ENCODE data around the gene NBPF14. TPM values are rescaled to one million over a fixed set of nuclear protein-coding genes. Genes with fewer than 3 reads are reported as not detected.
"Not testable (repeated sequence)": the region's sequence is repeated elsewhere in the genome, so short reads cannot be mapped to it uniquely, and the experiment has no call there.

Gene NBPF14
- total and polyA plus RNA-seq, 2 of the 8 experiments (the other 6 are each of a cell fraction or from before 2014, with no cell fraction given), result 6.0 to 8.8 TPM

DNA sequence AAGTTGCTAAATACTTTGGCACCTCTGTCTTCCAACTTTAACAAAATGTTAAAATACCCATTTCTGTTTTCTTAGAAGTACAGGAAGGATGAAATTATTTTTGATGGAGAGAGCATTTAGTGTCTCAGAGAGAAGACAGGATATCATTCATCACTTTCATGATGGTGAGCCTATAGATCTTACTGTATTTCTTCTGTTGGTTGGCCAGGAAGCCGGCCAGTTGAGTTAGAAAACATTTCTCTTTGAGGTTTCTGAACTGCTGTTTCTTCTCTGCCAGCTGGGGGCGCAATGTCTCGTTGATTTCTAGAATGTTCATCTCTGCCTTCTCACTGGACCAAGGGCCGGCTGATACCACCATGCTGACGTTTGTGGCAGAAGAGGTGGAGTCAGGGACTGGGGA is 451 bp downstream of the NBPF14 start:
- WGBS, 2 experiments (ENCODE audit: extremely low coverage in 1 of 2, insufficient coverage in 1 of 2, insufficient read length in 1 of 2, insufficient replicate concordance in 2 of 2, low coverage in 1 of 2, low lambda C conversion rate in 2 of 2, missing lambda C conversion rate in 1 of 2), result no CpG with 5 or more reads among the region's 5 CpGs
- not testable (repeated sequence) for H3K56ac ChIP-seq (replicated peaks; ENCODE audit: insufficient read length, low read depth, low read length)

DNA sequence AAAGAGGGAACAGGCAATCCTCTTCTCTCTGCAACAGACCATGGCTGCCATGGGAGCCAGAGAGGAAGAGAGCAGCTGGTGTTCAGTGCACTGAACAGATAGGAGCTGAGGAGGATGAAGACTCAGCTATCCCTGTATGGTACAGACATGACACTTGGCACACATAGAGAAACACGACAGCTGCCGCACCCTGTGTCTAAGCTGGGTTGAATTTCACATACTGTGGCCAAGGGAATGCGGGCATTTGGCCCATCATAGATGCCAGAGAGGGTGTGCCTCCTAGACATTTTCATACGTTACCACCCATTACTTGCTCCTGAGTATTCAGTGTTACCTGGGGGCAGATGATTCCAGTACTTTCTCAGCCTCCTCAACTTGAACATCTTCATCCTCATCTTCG is 4.7 kb downstream of the NBPF14 start:
- H3K23me2 ChIP-seq (ENCODE audit: low read depth, low read length); CTCF ChIA-PET (ENCODE audit: partially characterized antibody); H4K91ac ChIP-seq (replicated peaks; ENCODE audit: insufficient read length, low read length); H3K36me3 ChIP-seq (ENCODE audit: control insufficient read depth in 2 of 4, insufficient read depth in 4 of 4, low read length in 3 of 4); H3K27ac ChIP-seq (ENCODE audit: low read depth, low read length); H3K79me2 ChIP-seq (ENCODE audit: control insufficient read depth in 1 of 2, insufficient read depth in 2 of 2, low read length in 2 of 2); H4K20me1 ChIP-seq (replicated peaks in 1 of 2; ENCODE audit: control insufficient read depth in 1 of 2, insufficient read depth in 2 of 2, low read length in 2 of 2); H3K9me3 ChIP-seq (ENCODE audit: insufficient read depth in 2 of 2, low read depth in 1 of 2, low read length in 1 of 2); H2BK15ac ChIP-seq (ENCODE audit: low read length); H4K5ac ChIP-seq (ENCODE audit: insufficient read length, low read depth, low read length); H2AK5ac ChIP-seq (ENCODE audit: low read depth, low read length); H3K27me3 ChIP-seq (replicated peaks in 1 of 4; ENCODE audit: control insufficient read depth in 3 of 4, extremely low read depth in 1 of 4, insufficient read depth in 3 of 4, low read length in 3 of 4); H2BK12ac ChIP-seq (ENCODE audit: low read depth, low read length); DNase-seq (ENCODE audit: low read depth in 1 of 2, low spot score in 2 of 2); H2BK20ac ChIP-seq (ENCODE audit: low read length); H2BK120ac ChIP-seq (replicated peaks; ENCODE audit: low read depth, low read length); H3K14ac ChIP-seq (ENCODE audit: insufficient read length); H2BK5ac ChIP-seq (ENCODE audit: low read depth, low read length); H3K4me3 ChIP-seq (ENCODE audit: extremely low read depth in 1 of 4, insufficient read depth in 2 of 4, low read depth in 3 of 4, low read length in 4 of 4); H4K8ac ChIP-seq (ENCODE audit: extremely low read depth, insufficient read depth, low read length); POLR2A ChIA-PET (ENCODE audit: partially characterized antibody); H3K4ac ChIP-seq (replicated peaks; ENCODE audit: insufficient read length, low read depth, low read length); H3K4me1 ChIP-seq (replicated peaks in 1 of 4; ENCODE audit: control insufficient read depth in 3 of 4, insufficient read depth in 4 of 4, low read length in 3 of 4); H3K18ac ChIP-seq (ENCODE audit: extremely low read depth, low read length); H2AFZ ChIP-seq (ENCODE audit: low read length); H3K56ac ChIP-seq (replicated peaks; ENCODE audit: insufficient read length, low read depth, low read length); H3K23ac ChIP-seq (ENCODE audit: insufficient read length); H3K9ac ChIP-seq (replicated peaks in 1 of 4; ENCODE audit: extremely low read depth in 1 of 4, low read depth in 3 of 4, low read length in 3 of 4); H3K4me2 ChIP-seq (ENCODE audit: insufficient read depth in 1 of 2, low read depth in 2 of 2, low read length in 2 of 2); FAIRE-seq; H3K79me1 ChIP-seq (ENCODE audit: low read depth, low read length): not testable (repeated sequence)
- WGBS, 2 experiments (ENCODE audit: extremely low coverage in 1 of 2, insufficient coverage in 1 of 2, insufficient read length in 1 of 2, insufficient replicate concordance in 2 of 2, low coverage in 1 of 2, low lambda C conversion rate in 2 of 2, missing lambda C conversion rate in 1 of 2), result 100% methylated on average over 3 of the region's 5 CpGs; no CpG with 5 or more reads in 1 of the 2 experiments

More for the DNA sequence above, 451 bp downstream of the NBPF14 start:
- H3K23ac ChIP-seq (ENCODE audit: insufficient read length); H2BK5ac ChIP-seq (ENCODE audit: low read depth, low read length); H3K18ac ChIP-seq (ENCODE audit: extremely low read depth, low read length); H2BK15ac ChIP-seq (ENCODE audit: low read length); H2AK5ac ChIP-seq (ENCODE audit: low read depth, low read length); H4K20me1 ChIP-seq (replicated peaks in 1 of 2; ENCODE audit: control insufficient read depth in 1 of 2, insufficient read depth in 2 of 2, low read length in 2 of 2); H2AFZ ChIP-seq (ENCODE audit: low read length); DNase-seq (ENCODE audit: low read depth in 1 of 2, low spot score in 2 of 2); H4K91ac ChIP-seq (replicated peaks; ENCODE audit: insufficient read length, low read length); H3K36me3 ChIP-seq (ENCODE audit: control insufficient read depth in 2 of 4, insufficient read depth in 4 of 4, low read length in 3 of 4); FAIRE-seq; H3K9ac ChIP-seq (replicated peaks in 1 of 4; ENCODE audit: extremely low read depth in 1 of 4, low read depth in 3 of 4, low read length in 3 of 4); H3K4ac ChIP-seq (replicated peaks; ENCODE audit: insufficient read length, low read depth, low read length); POLR2A ChIA-PET (ENCODE audit: partially characterized antibody); H3K4me1 ChIP-seq (replicated peaks in 1 of 4; ENCODE audit: control insufficient read depth in 3 of 4, insufficient read depth in 4 of 4, low read length in 3 of 4); H3K14ac ChIP-seq (ENCODE audit: insufficient read length); H3K4me2 ChIP-seq (ENCODE audit: insufficient read depth in 1 of 2, low read depth in 2 of 2, low read length in 2 of 2); H3K23me2 ChIP-seq (ENCODE audit: low read depth, low read length); H2BK120ac ChIP-seq (replicated peaks; ENCODE audit: low read depth, low read length); H3K79me1 ChIP-seq (ENCODE audit: low read depth, low read length); H3K9me3 ChIP-seq (ENCODE audit: insufficient read depth in 2 of 2, low read depth in 1 of 2, low read length in 1 of 2); H3K27ac ChIP-seq (ENCODE audit: low read depth, low read length); H4K5ac ChIP-seq (ENCODE audit: insufficient read length, low read depth, low read length); H3K79me2 ChIP-seq (ENCODE audit: control insufficient read depth in 1 of 2, insufficient read depth in 2 of 2, low read length in 2 of 2); CTCF ChIA-PET (ENCODE audit: partially characterized antibody); H4K8ac ChIP-seq (ENCODE audit: extremely low read depth, insufficient read depth, low read length); H3K4me3 ChIP-seq (ENCODE audit: extremely low read depth in 1 of 4, insufficient read depth in 2 of 4, low read depth in 3 of 4, low read length in 4 of 4); H3K27me3 ChIP-seq (replicated peaks in 1 of 4; ENCODE audit: control insufficient read depth in 3 of 4, extremely low read depth in 1 of 4, insufficient read depth in 3 of 4, low read length in 3 of 4); H2BK20ac ChIP-seq (ENCODE audit: low read length); H2BK12ac ChIP-seq (ENCODE audit: low read depth, low read length): not testable (repeated sequence)

Data from H1 (cell line).